Measurements from ENCODE around the gene ATP6V0D1.

The ATP6V0D1 gene

DNA sequence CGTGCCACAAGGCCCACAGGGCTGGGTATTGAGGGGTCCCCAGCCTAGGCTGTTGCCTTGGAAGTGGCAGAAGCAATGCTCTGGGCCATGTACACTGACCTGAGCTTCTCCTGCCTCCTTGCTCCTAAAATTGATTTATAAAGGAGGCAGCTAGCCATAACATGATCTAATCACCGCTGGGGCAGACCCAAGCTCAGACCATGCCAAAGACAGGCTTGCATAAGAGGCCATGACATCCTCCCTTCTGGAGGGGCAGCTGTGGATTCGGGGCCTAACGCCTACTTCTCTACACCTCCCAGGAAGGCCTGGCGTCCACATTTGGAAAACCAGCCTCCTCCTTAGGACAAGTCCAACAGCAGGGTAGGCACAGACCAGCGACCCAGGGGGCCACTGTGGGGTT lies 37.7 kb downstream of the ATP6V0D1 start:
- DNase-seq: no peak

DNA sequence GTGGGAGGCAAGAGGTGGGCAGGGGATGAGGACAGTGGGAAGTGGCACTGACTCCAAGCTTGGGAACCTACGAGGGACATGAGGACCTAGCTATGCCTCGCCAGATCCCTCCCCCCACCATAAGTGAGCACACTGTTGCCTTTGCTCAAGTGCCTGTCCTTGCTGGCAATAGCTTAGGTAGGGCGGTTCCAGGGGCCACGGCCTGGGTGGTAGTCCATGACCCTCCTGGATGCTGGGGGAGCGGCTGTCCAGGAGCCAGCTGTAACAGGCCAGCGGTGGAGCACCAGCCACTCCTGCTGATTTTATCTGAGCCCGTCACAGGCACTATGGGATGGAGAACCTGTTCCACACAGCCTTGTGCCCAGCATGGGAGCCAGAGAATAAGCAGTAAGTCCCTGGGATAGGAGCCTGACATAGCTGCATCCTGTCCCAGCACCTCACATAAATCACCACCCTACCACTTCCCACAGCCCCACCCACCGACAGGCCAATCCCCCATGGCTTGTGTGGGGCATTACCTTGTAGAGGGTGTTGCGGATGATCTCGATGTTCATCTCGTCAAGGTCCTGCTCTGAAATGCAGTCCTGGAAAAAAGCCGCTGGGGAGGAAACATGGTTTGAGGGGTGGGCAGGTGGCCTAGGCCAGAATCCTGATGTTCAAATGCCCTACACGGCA lies 38.2 kb downstream of the ATP6V0D1 start:
- no peak for DNase-seq

DNA sequence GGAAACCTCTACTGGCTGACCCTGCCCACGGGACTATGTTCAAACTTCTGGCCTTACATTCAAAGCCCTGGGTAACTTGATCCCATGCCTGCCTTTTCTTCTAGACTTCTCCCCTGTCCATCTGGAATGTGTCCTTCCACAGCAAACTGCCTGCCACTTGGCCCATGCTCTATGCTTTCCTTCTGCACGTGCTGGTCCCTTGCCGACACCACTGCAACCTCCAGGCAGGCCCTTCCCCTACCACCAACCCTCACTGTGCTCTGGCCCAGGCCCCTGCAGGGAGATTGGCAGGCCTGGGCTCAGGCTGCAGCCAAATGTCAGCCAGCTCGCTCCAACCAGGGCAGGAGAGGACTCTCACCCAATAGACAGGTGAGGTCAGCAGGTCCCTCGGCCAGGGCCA lies 39.0 kb downstream of the ATP6V0D1 start:
- no peak for DNase-seq

- no peak for DNase-seq
These were observed 39.6 kb downstream of the ATP6V0D1 start for GRCh38 chr16:67441271-67441753.

- no peak for DNase-seq
These were observed 42.0 kb downstream of the ATP6V0D1 start for GRCh38 chr16:67438824-67439393.

DNA sequence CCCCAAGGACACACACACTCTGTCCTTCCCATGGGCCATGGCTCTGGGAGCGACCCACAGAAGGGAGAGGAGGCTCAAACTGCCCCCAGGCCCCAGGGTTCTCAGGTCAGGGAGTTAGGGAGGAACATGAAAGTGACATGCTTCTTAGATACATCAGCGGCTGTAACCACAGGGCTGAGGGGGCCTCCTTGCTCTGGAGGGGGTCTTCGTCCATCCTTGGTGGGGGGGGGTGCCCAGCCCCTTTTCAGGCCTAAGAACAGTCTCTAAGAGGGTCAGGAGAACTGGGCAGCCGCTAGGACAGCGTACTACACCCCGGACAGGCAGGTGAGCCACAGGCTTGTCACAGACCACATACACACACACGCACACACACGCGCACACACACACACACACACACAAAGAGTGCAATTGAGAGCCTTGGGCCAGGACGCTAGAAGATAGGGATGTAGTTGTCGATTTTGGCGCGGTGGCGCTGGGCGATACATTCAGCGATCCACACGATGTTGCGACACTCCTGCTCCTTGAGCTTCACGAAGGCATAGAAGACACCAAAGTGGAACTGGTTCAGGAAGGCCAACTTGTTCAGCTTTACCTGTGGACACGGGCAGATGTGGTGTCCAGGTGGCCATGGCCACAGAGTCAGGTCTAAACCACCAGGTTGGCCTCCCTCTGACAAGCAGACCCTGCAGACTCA lies 42.7 kb downstream of the ATP6V0D1 start:
- no peak for DNase-seq

GRCh38 chr16:67437513-67437912 lies 43.4 kb downstream of the ATP6V0D1 start:
- DNase-seq: no peak

DNA sequence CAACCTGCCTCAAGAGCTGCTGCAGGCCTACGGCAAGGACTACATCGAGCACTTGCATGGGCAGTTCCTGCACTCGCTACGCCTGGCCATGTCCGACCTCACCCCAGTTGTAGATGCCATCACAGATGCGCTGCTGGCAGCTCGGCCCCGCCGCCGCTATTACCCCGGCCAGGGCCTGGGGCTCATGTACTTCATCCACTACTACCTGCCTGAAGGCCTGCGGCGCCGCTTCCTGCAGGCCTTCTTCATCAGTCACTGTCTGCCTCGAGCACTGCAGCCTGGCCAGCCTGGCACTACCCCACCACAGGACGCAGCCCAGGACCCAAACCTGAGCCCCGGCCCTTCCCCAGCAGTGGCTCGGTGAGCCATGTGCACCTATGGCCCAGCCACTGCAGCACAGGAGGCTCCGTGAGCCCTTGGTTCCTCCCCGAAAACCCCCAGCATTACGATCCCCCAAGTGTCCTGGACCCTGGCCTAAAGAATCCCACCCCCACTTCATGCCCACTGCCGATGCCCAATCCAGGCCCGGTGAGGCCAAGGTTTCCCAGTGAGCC lies 44.2 kb downstream of the ATP6V0D1 start:
- DNase-seq: no peak

DNA sequence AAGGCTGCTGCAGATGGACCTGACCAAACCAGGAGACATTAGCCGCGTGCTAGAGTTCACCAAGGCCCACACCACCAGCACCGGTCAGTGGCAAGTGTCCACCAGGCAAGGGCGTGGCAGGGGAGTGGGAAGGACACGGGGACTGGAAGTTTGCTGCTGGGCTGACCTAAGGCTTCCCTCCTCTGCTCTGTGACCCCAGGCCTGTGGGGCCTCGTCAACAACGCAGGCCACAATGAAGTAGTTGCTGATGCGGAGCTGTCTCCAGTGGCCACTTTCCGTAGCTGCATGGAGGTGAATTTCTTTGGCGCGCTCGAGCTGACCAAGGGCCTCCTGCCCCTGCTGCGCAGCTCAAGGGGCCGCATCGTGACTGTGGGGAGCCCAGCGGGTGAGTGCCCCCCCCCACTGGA lies 45.2 kb downstream of the ATP6V0D1 start:
- no peak for DNase-seq

- no peak for DNase-seq
These were observed 47.7 kb downstream of the ATP6V0D1 start for GRCh38 chr16:67433131-67433719.

DNA sequence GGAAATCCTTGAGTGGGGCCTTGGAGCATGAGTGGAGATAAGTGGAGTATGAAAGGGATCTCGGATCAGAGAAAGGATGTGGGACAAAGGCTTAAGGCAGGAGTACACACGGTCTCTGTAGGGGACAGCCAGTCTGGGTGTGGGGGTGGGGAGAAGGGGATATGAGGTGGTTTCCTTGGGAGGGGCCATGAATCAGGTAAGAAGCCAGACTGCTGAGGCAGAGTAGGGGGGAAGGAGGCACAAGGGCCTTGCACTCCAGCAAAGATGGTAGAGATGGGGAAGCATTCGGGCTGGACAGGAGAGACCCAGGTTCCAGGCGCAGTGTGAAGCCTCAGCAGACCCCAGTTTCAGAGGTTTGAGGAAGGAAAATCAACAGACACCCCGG lies 48.5 kb downstream of the ATP6V0D1 start:
- no peak for DNase-seq

DNA sequence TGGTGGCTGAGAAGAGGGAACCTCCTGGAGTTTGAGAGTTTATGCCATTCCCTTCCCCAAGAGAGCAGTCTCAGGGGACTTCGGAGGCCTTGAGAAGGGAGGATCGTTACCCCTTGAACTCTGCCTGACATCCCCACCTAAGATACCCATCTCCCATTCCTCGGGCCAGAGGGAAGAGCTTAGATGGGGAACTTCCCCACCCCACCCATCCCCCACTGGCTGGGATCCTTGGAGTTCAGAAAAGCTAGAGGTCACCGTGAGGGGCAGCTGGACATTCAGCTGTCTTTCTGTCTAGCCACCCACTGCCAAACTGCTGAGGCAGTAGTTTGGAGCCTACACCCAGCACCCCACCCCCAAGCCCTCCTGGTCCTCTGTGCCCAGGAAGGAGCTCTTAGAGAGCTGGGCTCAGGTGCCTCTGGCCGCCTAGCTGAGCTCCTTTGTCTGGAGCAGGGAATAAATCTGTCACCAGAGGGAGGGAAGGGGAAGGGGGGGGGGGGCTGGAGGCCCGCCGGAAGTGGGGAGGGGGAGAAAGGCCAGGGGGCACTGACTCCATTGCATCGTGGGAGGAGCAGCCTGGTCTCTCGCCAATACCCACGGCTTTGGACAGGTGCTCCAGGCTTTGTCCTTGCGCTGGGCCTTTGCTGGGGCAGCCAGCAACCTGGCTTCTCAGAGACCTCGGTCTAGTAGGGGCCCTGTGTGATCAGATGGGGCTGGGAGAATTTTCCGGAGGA lies 49.0 kb downstream of the ATP6V0D1 start:
- DNase-seq: no peak

DNA sequence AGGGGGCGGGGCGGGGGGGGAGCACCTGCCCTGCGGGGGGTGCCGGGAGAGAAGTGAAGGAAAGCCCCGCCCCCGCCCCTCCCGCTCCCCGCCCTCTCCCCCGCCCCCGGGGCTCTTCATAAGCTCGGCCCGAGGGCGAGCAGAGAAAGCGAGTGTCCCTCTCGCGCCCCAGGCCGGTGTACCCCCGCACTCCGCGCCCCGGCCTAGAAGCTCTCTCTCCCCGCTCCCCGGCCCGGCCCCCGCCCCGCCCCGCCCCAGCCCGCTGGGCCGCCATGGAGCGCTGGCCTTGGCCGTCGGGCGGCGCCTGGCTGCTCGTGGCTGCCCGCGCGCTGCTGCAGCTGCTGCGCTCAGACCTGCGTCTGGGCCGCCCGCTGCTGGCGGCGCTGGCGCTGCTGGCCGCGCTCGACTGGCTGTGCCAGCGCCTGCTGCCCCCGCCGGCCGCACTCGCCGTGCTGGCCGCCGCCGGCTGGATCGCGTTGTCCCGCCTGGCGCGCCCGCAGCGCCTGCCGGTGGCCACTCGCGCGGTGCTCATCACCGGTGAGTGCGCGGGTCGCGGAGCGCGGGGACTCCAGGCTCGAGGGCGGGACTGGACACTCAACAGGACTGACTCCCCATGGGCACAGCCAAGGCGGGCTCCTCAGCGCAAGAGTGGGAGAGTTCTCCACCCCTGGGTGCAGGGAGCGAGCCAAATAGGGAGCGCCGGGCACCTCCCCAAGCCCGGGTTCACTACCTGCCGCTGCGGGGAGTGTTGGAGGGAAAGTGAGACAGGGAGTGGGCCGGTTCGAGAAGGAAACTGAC lies 49.8 kb downstream of the ATP6V0D1 start, which contains the start of gene HSD11B2:
HSD11B2 (plus strand) TSS at position 145 of the 798 bp plus-strand sequence; CDS start at position 273, 128 bp downstream.
- peak; percentile 10 for DNase-seq

- DNase-seq: no peak
These were observed 50.4 kb downstream of the ATP6V0D1 start for GRCh38 chr16:67430504-67430976.

DNA sequence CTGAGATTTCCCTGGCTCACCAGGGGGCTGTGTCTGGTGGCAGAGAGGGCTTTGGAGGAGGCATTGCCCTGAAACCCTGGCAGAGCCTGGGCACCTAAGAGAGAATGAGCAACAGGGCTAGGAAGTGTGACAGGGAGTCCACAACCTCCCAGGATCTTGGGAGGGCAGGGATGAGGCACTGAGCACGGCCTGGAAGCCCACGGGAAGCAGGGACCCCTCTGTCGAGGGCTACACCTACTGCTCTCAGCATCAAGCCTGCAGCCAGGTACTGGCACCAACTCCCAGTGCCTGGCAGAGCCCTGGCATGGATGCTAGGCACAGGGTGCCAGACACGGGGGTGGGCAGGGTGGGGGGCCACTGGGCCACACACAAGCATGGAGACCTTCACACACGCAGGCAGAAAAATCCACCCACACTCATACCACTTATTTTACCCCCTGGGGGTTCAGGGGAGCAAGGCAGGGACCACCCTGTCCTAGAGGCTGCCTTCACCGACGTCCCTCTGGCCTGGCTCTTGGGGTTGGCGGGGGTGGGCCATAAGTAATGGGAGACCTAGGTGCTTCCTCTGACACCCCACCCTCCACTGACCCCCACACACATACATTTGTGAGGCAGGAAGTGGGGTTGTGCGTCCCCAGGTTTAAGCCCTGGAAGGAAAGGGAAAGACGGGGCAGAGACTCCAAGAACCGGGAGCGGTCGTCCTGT lies 51.0 kb downstream of the ATP6V0D1 start:
- DNase-seq: no peak

GRCh38 chr16:67429053-67429798 lies 51.7 kb downstream of the ATP6V0D1 start:
- no peak for DNase-seq

DNA sequence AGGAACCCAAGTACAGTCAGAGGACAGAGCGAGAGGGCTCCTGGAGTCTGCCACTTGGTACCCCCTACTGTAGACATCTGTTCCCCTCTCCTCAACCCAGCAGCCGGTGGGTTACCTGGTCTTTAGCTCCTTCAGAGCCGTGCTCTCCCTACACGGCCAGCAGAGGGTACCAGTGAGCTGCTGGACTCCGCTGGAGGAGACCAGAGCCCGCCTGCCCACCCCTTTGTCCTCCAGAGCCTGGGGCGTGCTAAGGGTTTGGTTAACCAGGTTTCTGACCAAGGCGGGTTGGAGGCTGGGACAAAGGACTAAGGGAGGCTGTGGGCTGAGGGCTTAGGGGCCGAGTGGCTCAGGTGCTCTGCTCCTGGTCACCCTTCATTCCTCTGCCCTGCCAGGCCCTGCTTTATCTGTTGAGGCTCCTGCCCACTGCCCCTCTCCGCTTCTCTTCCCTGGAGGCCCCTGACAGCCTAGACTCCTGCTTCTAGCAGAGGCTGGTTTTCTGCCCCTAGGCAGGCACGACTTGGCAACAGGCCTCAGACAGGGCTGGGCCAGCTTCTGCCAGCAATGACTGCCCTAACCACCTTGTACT lies 52.7 kb downstream of the ATP6V0D1 start:
- no peak for DNase-seq

DNA sequence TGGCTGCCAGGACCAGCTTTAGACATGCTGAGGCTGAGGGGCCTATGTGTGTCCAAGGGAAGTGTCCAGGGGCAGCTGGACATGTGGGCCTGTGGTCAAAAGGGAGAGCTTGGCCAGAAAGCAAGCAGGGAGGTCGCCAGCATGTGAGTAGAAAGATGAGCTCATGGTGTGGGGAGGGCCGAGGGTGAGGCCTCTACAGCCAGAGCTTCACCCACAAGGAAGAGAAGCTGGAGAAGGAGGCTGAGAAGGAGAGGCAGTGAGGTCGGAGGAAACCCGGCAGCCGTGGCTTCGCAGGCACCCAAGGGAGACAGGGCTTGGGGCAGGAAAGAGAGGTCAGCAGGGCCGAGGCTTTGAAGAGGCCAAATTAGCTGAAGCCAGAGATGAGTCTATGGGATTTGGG lies 54.0 kb downstream of the ATP6V0D1 start:
- DNase-seq: no peak

GRCh38 chr16:67426022-67426421 lies 54.9 kb downstream of the ATP6V0D1 start:
- no peak for DNase-seq

DNA sequence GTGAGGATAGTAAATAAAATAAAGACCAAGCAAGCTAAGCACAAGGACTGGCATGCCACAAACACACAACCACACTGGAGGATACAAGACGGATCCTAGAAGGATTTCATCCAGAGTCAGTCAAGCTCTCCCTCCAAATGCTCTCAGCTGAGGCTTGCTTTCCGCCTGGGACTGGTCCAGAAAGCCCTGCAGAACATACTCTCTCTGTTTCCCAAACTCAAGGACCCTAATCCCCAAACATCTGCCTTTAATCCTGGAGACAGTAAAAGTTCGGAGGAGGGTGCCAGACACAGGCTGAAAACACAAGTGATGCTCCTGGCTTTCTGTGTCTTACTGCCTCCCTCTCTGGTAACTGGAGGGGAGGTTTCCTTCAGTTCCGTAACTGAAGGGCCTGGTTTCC lies 55.4 kb downstream of the ATP6V0D1 start:
- DNase-seq: no peak

All from kidney glomerular epithelial cell (primary cell).